ENCODE data around the gene DRG2.

The DRG2 gene

DNA sequence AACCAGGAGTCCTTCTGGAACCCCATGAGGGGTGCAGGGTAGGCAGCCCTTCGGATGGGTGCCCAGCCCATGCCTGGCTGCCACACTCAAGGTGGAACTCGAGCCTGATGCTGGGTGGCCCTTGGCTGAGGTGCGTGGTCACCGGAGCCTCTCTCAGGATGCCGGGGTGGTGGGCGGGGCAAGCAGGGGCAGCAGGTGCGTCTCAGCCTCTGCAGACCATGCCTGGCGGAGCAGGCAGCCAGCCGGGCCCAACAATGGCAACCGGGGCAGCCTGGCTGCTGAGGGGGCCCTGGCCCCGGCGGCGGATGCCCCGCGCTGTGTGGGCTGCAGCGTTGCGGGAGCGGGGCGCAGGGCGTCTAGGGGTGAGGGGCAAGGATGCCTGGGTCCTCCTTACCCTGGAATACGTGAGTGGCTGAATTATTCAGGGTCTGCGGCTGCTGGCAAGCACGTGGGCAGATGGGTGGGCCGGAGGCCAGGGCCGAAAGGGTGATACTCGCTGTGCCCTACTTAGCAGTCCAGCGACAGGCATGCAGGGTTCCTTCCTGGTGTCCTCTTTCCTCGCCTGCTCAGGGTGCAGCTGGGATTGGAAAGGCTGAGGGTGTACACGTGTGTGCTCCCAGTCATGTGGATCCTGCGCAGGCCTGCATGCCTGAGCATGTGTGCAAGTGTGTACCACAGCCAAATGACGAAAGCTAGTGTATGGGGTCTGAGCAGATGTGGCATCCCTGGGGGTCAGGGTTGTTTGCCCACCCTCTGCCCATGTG, 35.4 kb downstream of the DRG2 start:
- in situ Hi-C loops (cut with HindIII; ENCODE audit: low sequenced_read_pairs) = no loop called here
- TF ChIP-seq, protein P1, sequence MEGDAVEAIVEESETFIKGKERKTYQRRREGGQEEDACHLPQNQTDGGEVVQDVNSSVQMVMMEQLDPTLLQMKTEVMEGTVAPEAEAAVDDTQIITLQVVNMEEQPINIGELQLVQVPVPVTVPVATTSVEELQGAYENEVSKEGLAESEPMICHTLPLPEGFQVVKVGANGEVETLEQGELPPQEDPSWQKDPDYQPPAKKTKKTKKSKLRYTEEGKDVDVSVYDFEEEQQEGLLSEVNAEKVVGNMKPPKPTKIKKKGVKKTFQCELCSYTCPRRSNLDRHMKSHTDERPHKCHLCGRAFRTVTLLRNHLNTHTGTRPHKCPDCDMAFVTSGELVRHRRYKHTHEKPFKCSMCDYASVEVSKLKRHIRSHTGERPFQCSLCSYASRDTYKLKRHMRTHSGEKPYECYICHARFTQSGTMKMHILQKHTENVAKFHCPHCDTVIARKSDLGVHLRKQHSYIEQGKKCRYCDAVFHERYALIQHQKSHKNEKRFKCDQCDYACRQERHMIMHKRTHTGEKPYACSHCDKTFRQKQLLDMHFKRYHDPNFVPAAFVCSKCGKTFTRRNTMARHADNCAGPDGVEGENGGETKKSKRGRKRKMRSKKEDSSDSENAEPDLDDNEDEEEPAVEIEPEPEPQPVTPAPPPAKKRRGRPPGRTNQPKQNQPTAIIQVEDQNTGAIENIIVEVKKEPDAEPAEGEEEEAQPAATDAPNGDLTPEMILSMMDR (IDR thresholded peaks at IDR 0.05; ENCODE audit: low read depth, low read length) = no peak
- H3K4me3 ChIP-seq (ENCODE audit: low read depth, low read length) = no peak overlapping the region
- no peak for DNase-seq (ENCODE audit: low read depth, low spot score)

GRCh38 chr17:18124345-18125126, 36.8 kb downstream of the DRG2 start:
- in situ Hi-C loops (cut with HindIII; ENCODE audit: low sequenced_read_pairs) = no loop called here
- no peak overlapping the region for H3K4me3 ChIP-seq (ENCODE audit: low read depth, low read length)
- DNase-seq (ENCODE audit: low read depth, low spot score) = no peak
- TF ChIP-seq, protein P1 (IDR thresholded peaks at IDR 0.05; ENCODE audit: low read depth, low read length) = no peak

DNA sequence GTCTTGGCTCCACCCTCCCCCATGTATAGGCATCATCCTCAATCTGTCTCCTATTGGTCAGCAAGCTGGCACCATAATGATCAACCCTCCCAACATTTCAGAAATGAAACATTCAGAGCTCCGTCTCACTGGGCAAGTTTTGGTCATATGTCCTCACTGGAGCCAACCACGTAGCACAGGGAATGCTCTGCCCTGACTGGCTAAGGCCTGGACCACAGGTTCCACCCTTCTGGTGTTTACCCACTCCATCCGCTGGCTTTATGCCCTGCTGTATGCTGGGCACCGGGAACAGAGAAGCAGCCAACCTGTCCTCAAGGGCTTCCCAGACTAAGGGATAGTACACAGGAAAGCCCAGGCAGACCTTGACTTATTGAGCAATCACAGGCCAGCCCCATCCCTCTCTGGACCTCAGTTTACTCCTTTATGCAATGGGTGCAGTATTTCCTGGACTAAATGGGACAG, 41.3 kb downstream of the DRG2 start:
- H3K4me3 ChIP-seq (ENCODE audit: low read depth, low read length) = no peak overlapping the region
- DNase-seq (ENCODE audit: low read depth, low spot score) = peak; percentile 49
- in situ Hi-C loops (cut with HindIII; ENCODE audit: low sequenced_read_pairs) = no loop called here
- TF ChIP-seq, protein P1 (IDR thresholded peaks at IDR 0.05; ENCODE audit: low read depth, low read length) = no peak

DNA sequence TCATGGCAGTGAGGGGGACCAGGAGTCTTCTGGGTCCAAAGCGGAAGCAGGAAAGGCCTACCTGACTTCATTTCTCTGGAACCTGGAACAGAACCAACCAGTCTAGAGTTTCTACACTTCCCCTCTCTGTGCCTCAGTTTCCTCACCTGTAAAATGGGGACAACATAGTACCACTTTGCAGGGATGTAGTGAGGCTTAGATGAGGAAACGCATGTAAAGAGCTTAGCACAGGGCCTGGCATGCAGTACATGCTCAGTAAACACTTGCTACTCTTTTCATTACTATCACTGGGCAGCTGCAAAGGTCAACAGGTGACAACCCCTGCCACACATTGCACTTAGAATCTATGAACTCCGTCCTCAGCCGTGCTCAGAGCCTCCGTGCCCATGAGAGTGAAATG, 45.0 kb downstream of the DRG2 start:
- no peak overlapping the region for H3K4me3 ChIP-seq (ENCODE audit: low read depth, low read length)
- in situ Hi-C loops (cut with HindIII; ENCODE audit: low sequenced_read_pairs) = no loop called here
- no peak for DNase-seq (ENCODE audit: low read depth, low spot score)
- TF ChIP-seq, protein P1 (IDR thresholded peaks at IDR 0.05; ENCODE audit: low read depth, low read length) = no peak

- TF ChIP-seq, protein P1 (IDR thresholded peaks at IDR 0.05; ENCODE audit: low read depth, low read length) = no peak
- in situ Hi-C loops (cut with HindIII; ENCODE audit: low sequenced_read_pairs) = no loop called here
- no peak for DNase-seq (ENCODE audit: low read depth, low spot score)
- H3K4me3 ChIP-seq (ENCODE audit: low read depth, low read length) = no peak overlapping the region
Measured at GRCh38 chr17:18136357-18136756, 48.6 kb downstream of the DRG2 start.

- in situ Hi-C loops (cut with HindIII; ENCODE audit: low sequenced_read_pairs) = no loop called here
- DNase-seq (ENCODE audit: low read depth, low spot score) = no peak
- H3K4me3 ChIP-seq (ENCODE audit: low read depth, low read length) = no peak overlapping the region
- TF ChIP-seq, protein P1 (IDR thresholded peaks at IDR 0.05; ENCODE audit: low read depth, low read length) = no peak
Measured at GRCh38 chr17:18138065-18138749, 50.5 kb downstream of the DRG2 start.

Measured in astrocyte of the spinal cord (primary cell).